Endothelial cell of umbilical vein (primary cell): ENCODE results near the gene AADACL4. TPM values are rescaled to one million over a fixed set of nuclear protein-coding genes. Genes with fewer than 3 reads are reported as not detected.

ENCODE experiments used
- BruUV-seq: library from RNA; stranded (reverse); fragments of 400-500 nt; replicated peaks from 2 replicates; lab custom pipeline; 2021; lab: Mats Ljungman, UMichigan
- CTCF ChIA-PET: fragments of 300-600, 350-600 bp; sonication (Branson Sonifier 250); formaldehyde crosslinking; loops from one replicate; lab custom pipeline; 2021; ENCODE audit warnings: antibody characterized with exemption, inconsistent platforms; lab: Charles Lee
- POLR2A ChIA-PET: fragments of 300-600, 350-600 bp; sonication (Branson Sonifier 250); formaldehyde crosslinking; loops from one replicate; lab custom pipeline; 2021; ENCODE audit warnings: antibody characterized with exemption, inconsistent platforms; lab: Charles Lee
- DNase-seq: peaks from one replicate; pipeline ENCODE4 v3.0.0-alpha.2; 2011; ENCODE audit warnings: low read depth, low spot score
- FAIRE-seq: peaks from 2 replicates; lab custom pipeline; 2011; peaks lifted over from hg19 to GRCh38; lab: Jason Lieb, UNC
- H2AFZ ChIP-seq: 2 replicates; pipeline ENCODE4 v1.6.0; 2012; ENCODE audit warnings: low read depth, low read length, control low read depth, inconsistent platforms
- H3K27ac ChIP-seq: 2 replicates; pipeline ENCODE4 v1.5.1; 2011; ENCODE audit warnings: low read depth, mild to moderate bottlenecking, control low read depth, low read length, moderate library complexity; ENCODE audit not compliant: insufficient read depth
- H3K27me3 ChIP-seq, 2 experiments: 2 replicates each; pipeline versions ENCODE4 v1.6.0 to v1.6.1; 2011; ENCODE audit warnings: low read length in 2 of 2, mixed read lengths in 1 of 2; ENCODE audit not compliant: control insufficient read depth in 2 of 2, insufficient read depth in 2 of 2
- H3K36me3 ChIP-seq, 2 experiments: 2 replicates in 1 of 2; 3 replicates in 1 of 2; pipeline ENCODE4 v1.5.1; 2011; ENCODE audit warnings: low read length in 2 of 2, mild to moderate bottlenecking in 1 of 2, moderate library complexity in 1 of 2; ENCODE audit not compliant: control insufficient read depth in 2 of 2, insufficient read depth in 2 of 2; ENCODE audit errors: extremely low read depth in 1 of 2
- H3K4me1 ChIP-seq: 3 replicates; pipeline ENCODE4 v1.5.1; 2011; ENCODE audit warnings: mild to moderate bottlenecking, low read length; ENCODE audit not compliant: control insufficient read depth, insufficient read depth; ENCODE audit errors: extremely low read depth
- H3K4me2 ChIP-seq: 2 replicates; pipeline ENCODE4 v1.6.1; 2011; ENCODE audit warnings: low read length, control low read depth, mixed read lengths; ENCODE audit not compliant: insufficient read depth
- H3K4me3 ChIP-seq, 3 experiments: fragments of 200-600 bp in 1 of 3; sonication (generic), shearing (Covaris generic) in 1 of 3; replicated peaks in 1 of 3; 2 replicates each; pipeline ENCODE4 v1.5.1; 2011 to 2016; ENCODE audit warnings: control low read depth in 3 of 3, low read length in 3 of 3, mild to moderate bottlenecking in 2 of 3, inconsistent platforms in 1 of 3, low read depth in 1 of 3, moderate library complexity in 1 of 3; ENCODE audit not compliant: insufficient read depth in 1 of 3
- H3K79me2 ChIP-seq: 2 replicates; pipeline ENCODE4 v1.6.0; 2012; ENCODE audit warnings: low read length, inconsistent platforms; ENCODE audit not compliant: control insufficient read depth, insufficient read depth
- H3K9ac ChIP-seq: replicated peaks from 2 replicates; pipeline ENCODE3; 2011; ENCODE audit warnings: low read length, control low read depth; ENCODE audit not compliant: insufficient read depth; ENCODE audit errors: extremely low read depth
- H3K9me1 ChIP-seq: replicated peaks from 3 replicates; pipeline ENCODE4 v1.6.0; 2011; ENCODE audit warnings: mild to moderate bottlenecking, low read length; ENCODE audit not compliant: control insufficient read depth, insufficient read depth; ENCODE audit errors: extremely low read depth
- H3K9me3 ChIP-seq: replicated peaks from 2 replicates; pipeline ENCODE4 v1.5.1; 2012; ENCODE audit warnings: low read length, inconsistent platforms; ENCODE audit not compliant: control insufficient read depth, insufficient read depth
- H4K20me1 ChIP-seq: replicated peaks from 2 replicates; pipeline ENCODE3; 2011; ENCODE audit warnings: mild to moderate bottlenecking, low read length; ENCODE audit not compliant: control insufficient read depth, insufficient read depth; ENCODE audit errors: extremely low read depth
- EZH2 ChIP-seq: IDR thresholded peaks from 2 replicates; pipeline ENCODE4 v1.6.1; 2012; ENCODE audit warnings: borderline replicate concordance, low read depth, mild to moderate bottlenecking, moderate library complexity, low read length, inconsistent platforms; ENCODE audit not compliant: severe bottlenecking
- JUN ChIP-seq: IDR thresholded peaks from 2 replicates; pipeline ENCODE4 v1.6.1; 2011; ENCODE audit warnings: borderline replicate concordance, low read depth; ENCODE audit not compliant: insufficient read length, insufficient read depth
- MAX ChIP-seq: IDR thresholded peaks from 2 replicates; pipeline ENCODE4 v1.6.1; 2011; ENCODE audit not compliant: insufficient read depth, insufficient read length
- POLR2A ChIP-seq: IDR thresholded peaks from 2 replicates; pipeline ENCODE4 v1.6.1; 2012; ENCODE audit warnings: low read depth, mild to moderate bottlenecking, control low read depth, low read length
- POLR2AphosphoS5 ChIP-seq: IDR thresholded peaks from 2 replicates; pipeline ENCODE4 v1.6.1; 2012; ENCODE audit warnings: low read depth, mild to moderate bottlenecking, control low read depth, low read length, moderate library complexity; ENCODE audit not compliant: insufficient read depth
- dilution Hi-C: fragments of 300-500 bp; cut with MboI; formaldehyde crosslinking; loops from one replicate; pipeline ENCODE4 v1.15.0; 2019; ENCODE audit warnings: low sequenced_read_pairs; ENCODE audit not compliant: extremely low pct_ligation_motif_present
- intact Hi-C: fragments of 100-400 bp; cut with micrococcal nuclease; formaldehyde crosslinking; loops from one replicate; pipeline ENCODE4 v1.10.0; 2022
- polyA plus RNA-seq, 4 experiments: library from polyadenylated mRNA; depleted of rRNA in 3 of 4; stranded (reverse) in 3 of 4; unstranded in 1 of 4; fragments of >200 nt; gene quantifications; 2 replicates each; pipeline versions ENCODE4 v1.2.1 to v1.2.3, GENCODE V29; 2011 to 2012; ENCODE audit warnings: missing spikeins in 1 of 4
- total RNA-seq: library from RNA; stranded (reverse); gene quantifications from 2 replicates; pipeline ENCODE4 v1.2.3, GENCODE V29; 2021

Gene AADACL4
- total and polyA plus RNA-seq, 2 donors (not counting 3 experiments of a cell fraction or from before 2014, with no cell fraction given): not detected

- Histone ChIP-seq H3K27me3 (peaks cover 0 to 10% of the 10 kb centered on the region in 2 experiments), H3K4me3 (no peak overlapping the region), H3K27ac (no peak overlapping the region), H3K4me2 (no peak overlapping the region), H2AFZ (no peak overlapping the region), H3K36me3 (no peaks in the 10 kb centered on the region), H3K9me3 (no peaks in the 10 kb centered on the region), H3K4me1 (no peaks in the 10 kb centered on the region), H4K20me1 (no peaks in the 10 kb centered on the region), H3K9me1 (no peaks in the 10 kb centered on the region), H3K9ac (no peak overlapping the region), H3K79me2 (no peaks in the 10 kb centered on the region)
- FAIRE-seq (no peak), DNase-seq (no peak)
- ChIA-PET CTCF (interaction anchor here (2.0 kb wide), 1 partner anchor 351 kb away, joined by 6 read pairs; no protein-coding TSS in a partner anchor), POLR2A (no interaction called here)
- dilution Hi-C loops (no loop called here), intact Hi-C loops (no loop called here)
- TF ChIP-seq POLR2AphosphoS5 (no peak), POLR2A (no peak), EZH2 (no peak)
- BruUV-seq: no TSS peak
These were observed 21.6 kb downstream of the AADACL4 start for GRCh38 chr1:12665511-12665910.

GRCh38 chr1:12666141-12666735 is 22.4 kb downstream of the AADACL4 start:
- H3K27ac ChIP-seq: no peak overlapping the region
- no peak overlapping the region for H3K4me2 ChIP-seq
- no peaks in the 10 kb centered on the region for H3K4me1 ChIP-seq
- DNase-seq (no peak), FAIRE-seq (no peak)
- no TSS peak for BruUV-seq
- no peaks in the 10 kb centered on the region for H3K9me1 ChIP-seq
- H2AFZ ChIP-seq: no peak overlapping the region
- H3K27me3 ChIP-seq: peaks cover 0 to 10% of the 10 kb centered on the region in 2 experiments
- CTCF ChIA-PET: interaction anchor here (2.0 kb wide), 1 partner anchor 352 kb away, joined by 6 read pairs; no protein-coding TSS in a partner anchor
- H3K36me3 ChIP-seq: no peaks in the 10 kb centered on the region
- no peak overlapping the region for H3K4me3 ChIP-seq
- TF ChIP-seq MAX: no peak
- peak; percentile 29 for TF ChIP-seq JUN
- intact Hi-C loops (no loop called here), dilution Hi-C loops (no loop called here)
- no peaks in the 10 kb centered on the region for H3K79me2 ChIP-seq
- no peaks in the 10 kb centered on the region for H3K9me3 ChIP-seq
- no peak overlapping the region for H3K9ac ChIP-seq
- POLR2A ChIA-PET: no interaction called here
- H4K20me1 ChIP-seq: no peaks in the 10 kb centered on the region
